Stimulated activated CD4-positive, alpha-beta T cell treated with anti-CD3 and anti-CD28 coated beads, Interleukin-12 subunit alpha, Interleukin-12 subunit beta, amount 100 ng/mL, for 48 hours (primary cell): Measurements from ENCODE around the gene TINAGL1.

ENCODE experiments used
- DNase-seq, 3 donors: peaks; one replicate each; pipeline ENCODE4 v3.0.0-alpha.2; 2020; ENCODE audit warnings: low read depth in 2 of 3, low spot score in 1 of 3

Gene TINAGL1, protein sequence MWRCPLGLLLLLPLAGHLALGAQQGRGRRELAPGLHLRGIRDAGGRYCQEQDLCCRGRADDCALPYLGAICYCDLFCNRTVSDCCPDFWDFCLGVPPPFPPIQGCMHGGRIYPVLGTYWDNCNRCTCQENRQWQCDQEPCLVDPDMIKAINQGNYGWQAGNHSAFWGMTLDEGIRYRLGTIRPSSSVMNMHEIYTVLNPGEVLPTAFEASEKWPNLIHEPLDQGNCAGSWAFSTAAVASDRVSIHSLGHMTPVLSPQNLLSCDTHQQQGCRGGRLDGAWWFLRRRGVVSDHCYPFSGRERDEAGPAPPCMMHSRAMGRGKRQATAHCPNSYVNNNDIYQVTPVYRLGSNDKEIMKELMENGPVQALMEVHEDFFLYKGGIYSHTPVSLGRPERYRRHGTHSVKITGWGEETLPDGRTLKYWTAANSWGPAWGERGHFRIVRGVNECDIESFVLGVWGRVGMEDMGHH

DNA sequence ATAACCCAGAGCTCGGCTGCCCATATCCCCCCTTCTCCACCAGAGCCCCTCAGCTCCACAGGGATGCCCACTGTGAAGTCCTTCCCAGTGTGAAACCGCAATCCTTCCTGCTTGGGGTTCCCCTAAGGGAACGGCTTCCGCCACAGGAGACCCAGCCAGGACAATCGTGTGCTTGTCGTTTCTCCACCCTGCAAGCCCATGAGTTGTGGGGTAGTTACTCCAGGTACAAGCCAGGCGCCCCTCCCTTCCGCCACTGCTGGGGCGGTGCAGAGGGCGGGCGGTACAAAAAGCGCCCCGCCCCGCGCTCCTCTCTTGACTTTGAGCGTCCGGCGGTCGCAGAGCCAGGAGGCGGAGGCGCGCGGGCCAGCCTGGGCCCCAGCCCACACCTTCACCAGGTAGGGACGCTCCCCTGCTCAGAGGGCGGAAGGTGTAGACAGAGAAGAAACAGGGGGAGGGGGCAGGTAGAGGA is at the start of gene TINAGL1:
Gene TINAGL1 (plus strand): TSS at position 315 of the 469 bp plus-strand sequence. CDS start 634 bp downstream, outside the sequence.
- DNase-seq, result no peak

DNA sequence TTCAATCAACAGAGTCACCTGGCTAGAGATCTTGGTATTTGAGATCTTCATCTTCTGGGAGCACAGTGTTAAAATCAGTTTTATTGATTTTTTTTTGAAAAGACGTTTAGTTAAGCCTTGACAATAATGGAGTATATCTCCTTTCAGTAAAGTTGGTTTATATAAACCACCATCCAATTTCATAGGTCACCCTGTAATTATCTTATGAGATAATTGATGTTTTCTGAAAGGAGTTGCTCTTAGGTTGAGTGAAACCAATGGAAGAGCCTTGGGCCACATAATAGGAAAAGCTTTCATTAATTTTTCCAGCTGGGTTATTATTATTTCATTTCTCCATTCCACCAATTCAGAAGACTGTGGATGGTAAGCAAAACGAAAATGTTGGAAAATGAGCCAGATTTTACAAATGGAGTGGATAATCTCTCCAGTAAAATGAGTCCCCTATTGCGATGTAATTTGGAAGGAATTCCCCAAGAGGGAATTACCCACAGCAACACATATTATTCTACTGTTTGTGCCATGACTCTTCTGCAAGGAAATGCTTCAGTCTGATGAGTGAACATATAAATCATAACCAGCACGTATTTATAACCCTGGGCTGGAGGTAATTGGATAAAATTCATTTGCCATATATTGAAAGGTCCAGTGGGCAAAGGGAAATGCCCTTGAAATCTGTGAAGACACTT is 46.2 kb upstream of the TINAGL1 start:
- DNase-seq, result no peak

GRCh38 chr1:31531177-31531999 is 44.9 kb upstream of the TINAGL1 start:
- no peak for DNase-seq

- no peak for DNase-seq
Observed at GRCh38 chr1:31532173-31532572, 44.1 kb upstream of the TINAGL1 start.

DNA sequence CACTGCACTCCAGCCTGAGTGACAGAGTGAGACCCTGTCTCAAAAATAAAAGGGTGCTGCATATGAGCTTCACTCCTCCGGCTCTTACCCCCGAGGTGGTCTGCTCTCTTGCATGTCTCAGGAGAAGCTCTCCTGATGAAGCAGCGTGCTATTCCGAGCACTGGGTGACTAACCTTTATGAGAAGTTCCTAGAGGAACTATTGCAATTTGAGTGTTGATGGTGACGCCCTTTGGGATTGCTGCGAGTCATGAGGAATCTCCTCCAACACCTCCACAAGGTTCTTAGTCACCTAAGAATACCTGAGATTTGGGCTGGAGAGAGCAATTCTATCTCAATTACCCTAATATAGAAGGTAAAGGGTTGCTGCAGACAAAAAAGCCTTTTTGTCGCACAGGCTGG is 40.8 kb upstream of the TINAGL1 start:
- no peak for DNase-seq

- DNase-seq, result no peak
Observed at GRCh38 chr1:31539329-31539728, 37.0 kb upstream of the TINAGL1 start.

DNA sequence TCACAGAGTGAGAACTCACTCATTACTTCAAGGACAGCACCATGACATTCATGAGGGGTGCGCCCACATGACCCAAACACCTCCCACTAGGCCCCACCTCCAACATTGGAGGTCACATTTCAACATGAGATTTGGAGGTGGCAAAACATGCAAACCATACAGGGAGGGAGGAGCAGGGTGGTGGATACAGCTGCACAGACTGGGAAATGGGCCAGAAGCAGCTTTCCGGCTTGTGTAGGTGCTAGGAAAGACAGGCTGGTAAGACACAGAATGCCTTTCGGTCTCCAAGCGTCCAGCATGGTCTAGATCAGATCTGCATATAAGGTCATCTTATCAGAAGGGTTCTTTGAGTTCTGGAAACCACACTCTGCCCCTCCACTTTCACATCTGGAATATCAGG is 35.1 kb upstream of the TINAGL1 start:
- no peak for DNase-seq

- no peak for DNase-seq
Observed at GRCh38 chr1:31545927-31546540, 30.3 kb upstream of the TINAGL1 start.

DNA sequence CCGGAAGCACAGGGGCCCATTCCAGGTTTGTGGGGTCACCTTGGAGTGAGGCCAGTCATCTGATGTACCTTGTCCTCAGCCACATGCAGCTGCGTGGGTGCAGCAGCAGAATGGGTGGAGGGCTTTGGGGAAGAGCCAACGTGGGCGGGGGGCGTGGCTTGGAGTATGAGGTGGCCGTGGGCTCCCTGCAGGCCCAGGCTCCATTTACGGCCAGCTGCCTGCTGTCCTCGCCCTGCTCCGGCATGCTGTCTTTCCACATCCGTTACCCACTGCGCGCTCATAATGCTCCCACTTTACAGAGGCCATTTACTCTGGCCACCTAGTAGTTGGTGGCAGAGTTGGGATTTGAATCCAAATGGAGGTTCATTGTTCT is 27.8 kb upstream of the TINAGL1 start:
- no peak for DNase-seq

- DNase-seq, result peak; percentile 82 to 98 (median 86)
Observed at GRCh38 chr1:31548907-31549808, 27.2 kb upstream of the TINAGL1 start.

DNA sequence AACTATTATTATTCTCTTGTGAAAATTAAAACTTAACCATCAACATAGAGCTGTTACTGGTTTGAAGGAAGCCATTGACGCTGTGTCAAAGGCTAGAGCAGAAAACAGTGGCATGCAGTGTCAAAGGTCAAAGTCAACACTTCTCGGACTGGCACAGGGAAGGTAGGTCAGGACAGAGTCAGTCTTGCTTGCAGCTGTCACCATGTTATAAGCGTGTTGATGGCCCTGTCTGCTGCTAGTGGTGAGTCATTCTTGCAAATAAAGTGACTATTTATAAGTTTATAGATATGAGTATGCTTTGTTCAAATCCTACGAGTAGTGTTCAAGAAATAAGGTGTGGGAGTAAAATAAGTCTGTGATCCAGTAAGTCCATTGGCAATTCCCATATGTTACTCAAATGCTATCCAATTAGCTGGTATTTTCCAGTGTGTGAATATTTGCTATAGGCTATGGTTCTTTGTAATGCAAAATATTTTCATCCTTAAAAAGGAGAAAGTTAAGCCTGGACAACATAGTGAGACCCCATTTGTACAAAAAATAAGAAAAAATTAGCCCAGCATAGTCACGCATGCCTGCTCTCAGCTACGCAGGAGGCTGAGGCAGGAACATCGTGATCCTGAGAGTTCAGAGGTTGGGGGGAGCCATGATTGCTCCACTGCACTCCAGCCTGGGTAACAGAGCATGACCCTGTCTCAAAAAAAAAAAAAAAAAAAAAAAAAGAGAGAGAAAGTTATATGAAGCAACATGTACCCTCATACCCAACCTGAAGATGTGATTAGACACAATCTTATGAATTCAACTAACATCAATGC is 26.3 kb upstream of the TINAGL1 start:
- no peak for DNase-seq

DNA sequence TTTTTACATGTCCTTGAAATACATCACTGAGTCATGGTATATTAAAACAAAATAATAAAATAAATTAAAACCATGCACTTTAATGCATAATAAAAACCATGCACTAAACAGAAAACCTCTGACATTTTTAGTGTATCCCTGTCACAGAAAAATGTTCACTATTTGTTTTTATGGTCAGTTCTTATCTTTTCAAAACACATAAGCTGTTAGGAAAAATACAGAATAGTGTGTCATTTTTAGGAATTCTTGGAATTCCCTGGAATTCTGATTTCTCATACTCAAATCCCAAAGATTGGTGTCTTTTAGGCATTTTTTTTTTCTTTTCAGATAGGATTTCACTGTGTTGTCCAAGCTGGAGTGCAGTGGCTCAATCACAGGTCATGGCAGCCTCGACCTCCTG is 25.1 kb upstream of the TINAGL1 start:
- no peak for DNase-seq

DNA sequence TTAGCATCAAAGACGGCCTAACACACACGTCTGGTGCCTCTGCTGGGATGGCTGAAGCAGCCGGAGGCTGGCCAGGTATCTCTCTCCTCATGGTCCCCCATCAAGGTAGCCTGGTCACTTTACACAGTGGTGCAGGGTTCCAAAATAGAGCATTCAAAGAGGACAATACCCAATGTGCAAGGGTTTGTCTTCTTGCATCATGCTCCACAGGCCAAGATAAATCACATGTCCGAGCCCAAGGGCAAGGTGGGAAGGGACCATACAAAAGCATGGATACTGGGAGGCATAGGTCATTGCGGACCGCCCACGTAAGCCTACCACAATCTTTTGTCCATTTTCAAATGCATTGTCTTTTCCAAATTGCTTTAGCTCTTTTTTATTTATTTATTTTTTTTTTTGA is 23.8 kb upstream of the TINAGL1 start:
- DNase-seq, result no peak

DNA sequence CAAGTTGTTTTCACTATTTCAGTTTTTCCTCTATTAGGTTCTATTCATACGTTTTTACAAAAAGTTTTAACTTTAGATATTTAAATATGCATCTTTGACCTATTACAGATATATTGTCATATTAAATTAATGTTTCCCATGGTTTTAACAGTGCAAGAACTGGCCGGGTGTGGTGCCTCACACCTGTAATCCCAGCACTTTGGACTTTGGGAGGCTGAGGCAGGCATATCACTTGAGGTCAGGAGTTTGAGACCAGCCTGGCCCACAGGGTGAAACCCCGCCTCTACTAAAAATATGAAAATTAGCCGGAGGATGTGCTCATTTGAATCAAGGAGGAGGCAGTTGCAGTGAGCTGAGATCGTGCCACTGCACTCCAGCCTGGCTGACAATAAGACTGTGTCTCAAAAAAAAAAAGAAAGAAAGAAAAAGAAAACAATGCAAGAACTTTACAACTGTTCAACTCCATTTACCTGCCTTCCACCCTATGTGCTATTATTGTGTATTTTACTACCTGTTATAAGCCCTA is 19.8 kb upstream of the TINAGL1 start:
- no peak for DNase-seq

- DNase-seq, result no peak
Observed at GRCh38 chr1:31559715-31560114, 16.6 kb upstream of the TINAGL1 start.

- no peak for DNase-seq
Observed at GRCh38 chr1:31560394-31560793, 15.9 kb upstream of the TINAGL1 start.

DNA sequence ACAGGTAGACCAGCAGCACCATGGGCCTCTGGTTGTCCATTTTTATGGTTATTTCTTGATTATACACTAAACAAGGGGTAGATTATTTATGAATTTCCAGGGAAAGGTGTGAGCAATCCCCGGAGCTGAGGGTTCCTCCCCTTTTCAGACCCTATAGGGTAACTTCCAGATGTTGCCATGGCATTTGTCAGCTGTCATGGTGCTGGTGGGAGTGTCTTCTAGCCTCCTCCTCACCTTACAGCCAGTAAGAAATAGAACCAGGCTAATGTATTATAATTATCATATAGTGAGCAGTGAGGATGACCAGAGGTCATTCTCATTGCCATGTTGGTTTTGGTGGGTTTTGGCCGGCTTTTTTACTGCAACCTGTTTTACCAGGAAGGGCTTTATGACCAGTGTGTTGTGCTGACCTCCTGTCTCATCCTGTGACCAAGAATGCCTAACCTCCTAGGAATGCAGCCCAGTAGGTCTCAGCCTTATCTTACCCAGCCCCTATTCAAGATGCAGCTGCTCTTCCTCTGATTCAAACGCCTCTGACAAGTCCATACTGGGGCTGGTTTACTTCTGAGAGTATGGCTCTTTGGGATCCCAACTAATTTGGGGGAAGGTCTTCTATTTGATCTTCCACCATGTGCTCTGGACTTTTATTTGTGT is 13.5 kb upstream of the TINAGL1 start:
- DNase-seq, result no peak

GRCh38 chr1:31564606-31564989 is 11.7 kb upstream of the TINAGL1 start:
- no peak for DNase-seq
